Trophoblast cell (in vitro differentiated cells and primary cell): ENCODE results near the gene ADCY9.

Experiments used
- DNase-seq, 2 donors: peaks; one replicate each; pipeline ENCODE4 v3.0.0-alpha.2; 2016
- H2AFZ ChIP-seq: 2 replicates; pipeline ENCODE4 v1.6.1; 2013; ENCODE audit warnings: low read length, moderate library complexity, mild to moderate bottlenecking; ENCODE audit not compliant: insufficient read depth, poor library complexity
- H2AK5ac ChIP-seq: 2 replicates; pipeline ENCODE4 v1.6.1; 2013; ENCODE audit warnings: mild to moderate bottlenecking, low read length
- H2BK120ac ChIP-seq: 2 replicates; pipeline ENCODE4 v1.6.1; 2013; ENCODE audit warnings: low read length, mild to moderate bottlenecking, moderate library complexity; ENCODE audit not compliant: insufficient read depth, poor library complexity
- H2BK12ac ChIP-seq: 2 replicates; pipeline ENCODE4 v1.6.1; 2013; ENCODE audit warnings: mild to moderate bottlenecking, low read length, moderate library complexity
- H2BK5ac ChIP-seq: 2 replicates; pipeline ENCODE4 v1.6.1; 2013; ENCODE audit warnings: low read length, low read depth, moderate library complexity, mild to moderate bottlenecking; ENCODE audit not compliant: poor library complexity
- H3K14ac ChIP-seq: 2 replicates; pipeline ENCODE4 v1.6.1; 2013; ENCODE audit warnings: mild to moderate bottlenecking, low read length
- H3K18ac ChIP-seq: 2 replicates; pipeline ENCODE4 v1.6.1; 2013; ENCODE audit warnings: mild to moderate bottlenecking, low read length
- H3K23ac ChIP-seq: 2 replicates; pipeline ENCODE4 v1.6.1; 2013; ENCODE audit warnings: low read length
- H3K27ac ChIP-seq: 2 replicates; pipeline ENCODE4 v1.5.1; 2013; ENCODE audit warnings: low read depth, mild to moderate bottlenecking, inconsistent platforms, low read length, moderate library complexity
- H3K27me3 ChIP-seq: 2 replicates; pipeline ENCODE4 v1.6.1; 2013; ENCODE audit warnings: inconsistent platforms, mild to moderate bottlenecking, low read length, moderate library complexity; ENCODE audit not compliant: insufficient read depth
- H3K36me3 ChIP-seq, 2 experiments: 1 replicate in 1 of 2; 2 replicates in 1 of 2; pipeline ENCODE4 v1.6.1; 2013; ENCODE audit warnings: low read length in 2 of 2, mild to moderate bottlenecking in 2 of 2, moderate library complexity in 1 of 2; ENCODE audit not compliant: insufficient read depth in 2 of 2, control insufficient read depth in 1 of 2
- H3K4ac ChIP-seq: 2 replicates; pipeline ENCODE4 v1.6.1; 2013; ENCODE audit warnings: low read depth, mild to moderate bottlenecking, low read length, moderate library complexity
- H3K4me1 ChIP-seq, 2 experiments: 1 replicate in 1 of 2; 2 replicates in 1 of 2; pipeline ENCODE4 v1.6.1; 2013; ENCODE audit warnings: low read length in 2 of 2, mild to moderate bottlenecking in 2 of 2, moderate library complexity in 1 of 2; ENCODE audit not compliant: insufficient read depth in 2 of 2, control insufficient read depth in 1 of 2
- H3K4me2 ChIP-seq: 2 replicates; pipeline ENCODE4 v1.6.1; 2013; ENCODE audit warnings: inconsistent platforms, mild to moderate bottlenecking, low read length, moderate library complexity
- H3K4me3 ChIP-seq: 2 replicates; pipeline ENCODE4 v1.5.1; 2013; ENCODE audit warnings: mild to moderate bottlenecking, low read depth, low read length, inconsistent platforms
- H3K79me1 ChIP-seq: one replicate; pipeline ENCODE4 v1.6.1; 2013; ENCODE audit warnings: low read length
- H3K79me2 ChIP-seq: 2 replicates; pipeline ENCODE4 v1.6.1; 2013; ENCODE audit warnings: low read length, mild to moderate bottlenecking; ENCODE audit not compliant: control insufficient read depth, insufficient read depth, poor library complexity
- H3K9ac ChIP-seq: 2 replicates; pipeline ENCODE4 v1.6.1; 2013; ENCODE audit warnings: mild to moderate bottlenecking, low read length
- H3K9me3 ChIP-seq: 2 replicates; pipeline ENCODE4 v1.6.1; 2013; ENCODE audit warnings: low read depth, mild to moderate bottlenecking, control low read depth, inconsistent platforms, low read length; ENCODE audit not compliant: insufficient read depth
- H4K12ac ChIP-seq: 2 replicates; pipeline ENCODE4 v1.6.1; 2013; ENCODE audit warnings: low read depth, mild to moderate bottlenecking, low read length, moderate library complexity
- H4K8ac ChIP-seq: 2 replicates; pipeline ENCODE4 v1.6.1; 2013; ENCODE audit warnings: low read depth, mild to moderate bottlenecking, low read length, moderate library complexity
- H4K91ac ChIP-seq: one replicate; pipeline ENCODE4 v1.6.1; 2013; ENCODE audit warnings: low read depth, mild to moderate bottlenecking, low read length, moderate library complexity
- WGBS: extraction: QIAGEN DNeasy Blood & Tissue Kit; methylation state at CpG from one replicate; pipeline ENCODE4 v1.1.7; 2013; ENCODE audit warnings: missing lambda C conversion rate; ENCODE audit not compliant: insufficient read length, insufficient coverage; ENCODE audit errors: extremely low coverage; 5-methylcytosine and 5-hydroxymethylcytosine counted together

The ADCY9 gene

DNA sequence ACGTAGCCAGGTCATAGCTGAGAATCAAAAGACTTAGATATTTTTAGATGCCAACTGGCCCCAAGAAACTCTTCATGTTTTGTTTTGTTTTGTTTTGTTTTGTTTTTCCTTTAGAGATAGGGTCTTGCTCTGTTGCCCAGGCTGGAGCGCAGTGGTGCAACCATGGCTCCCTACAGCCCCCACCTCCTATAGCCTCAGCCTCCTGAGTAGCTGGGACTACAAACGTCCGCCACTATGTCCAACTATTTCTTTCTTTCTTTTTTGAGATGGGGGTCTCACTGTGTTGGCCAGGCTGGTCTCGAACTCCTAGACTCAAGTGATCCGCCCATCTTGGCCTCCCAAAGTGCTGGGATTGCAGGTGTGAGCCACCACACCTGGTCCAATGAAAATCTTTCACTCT, 107.1 kb downstream of the ADCY9 start:
- Histone ChIP-seq H2AK5ac (no peak overlapping the region), H3K23ac (no peak overlapping the region), H3K4me2 (no peak overlapping the region), H4K8ac (no peak overlapping the region), H3K36me3 (no peaks in the 10 kb centered on the region), H3K9ac (no peak overlapping the region), H4K91ac (no peak overlapping the region), H3K27ac (no peak overlapping the region), H2BK5ac (no peak overlapping the region), H3K27me3 (no peaks in the 10 kb centered on the region), H3K4ac (no peak overlapping the region), H3K79me2 (no peaks in the 10 kb centered on the region), H3K18ac (no peak overlapping the region), H3K4me3 (no peak overlapping the region), H3K9me3 (no peaks in the 10 kb centered on the region), H2AFZ (no peak overlapping the region), H3K4me1 (peaks cover 14 to 31% of the 10 kb centered on the region in 2 experiments), H2BK12ac (no peak overlapping the region), H3K79me1 (peaks cover 7% of the 10 kb centered on the region), H2BK120ac (no peak overlapping the region), H4K12ac (no peak overlapping the region), H3K14ac (no peak overlapping the region)
- WGBS = no CpG with 5 or more reads among the region's 6 CpGs
- no peak for DNase-seq

DNA sequence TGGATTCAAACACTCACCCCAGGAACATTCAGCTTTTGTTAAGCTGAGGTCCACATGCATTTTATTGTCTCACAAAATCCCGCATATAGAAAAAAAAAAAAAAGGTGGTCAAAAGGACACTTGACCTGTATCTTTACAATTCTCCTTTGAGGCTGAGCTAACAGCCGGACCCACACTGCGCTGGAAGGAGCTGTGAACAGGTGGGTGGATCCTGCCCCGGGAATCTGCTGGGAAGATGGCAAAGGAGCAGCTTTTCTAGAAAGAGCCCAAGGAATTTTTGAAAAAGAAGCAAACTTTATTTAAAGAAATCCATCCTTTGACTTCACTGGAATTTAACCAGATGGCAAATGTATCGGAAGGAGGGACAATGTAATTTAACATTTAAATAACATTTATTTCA, 108.1 kb downstream of the ADCY9 start:
- DNase-seq = no peak
- H3K23ac ChIP-seq = no peak overlapping the region
- no peak overlapping the region for H4K91ac ChIP-seq
- H3K9me3 ChIP-seq = no peaks in the 10 kb centered on the region
- no peak overlapping the region for H2BK5ac ChIP-seq
- H4K12ac ChIP-seq = no peak overlapping the region
- H3K4me3 ChIP-seq = no peak overlapping the region
- H2AFZ ChIP-seq = no peak overlapping the region
- no peak overlapping the region for H3K14ac ChIP-seq
- H3K79me2 ChIP-seq = no peaks in the 10 kb centered on the region
- peaks cover 7% of the 10 kb centered on the region for H3K79me1 ChIP-seq
- no peak overlapping the region for H2BK120ac ChIP-seq
- H2AK5ac ChIP-seq = no peak overlapping the region
- H3K9ac ChIP-seq = no peak overlapping the region
- no peak overlapping the region for H2BK12ac ChIP-seq
- no peak overlapping the region for H3K18ac ChIP-seq
- H4K8ac ChIP-seq = no peak overlapping the region
- no peak overlapping the region for H3K4me2 ChIP-seq
- no CpG with 5 or more reads among the region's 5 CpGs for WGBS
- no peak overlapping the region for H3K4ac ChIP-seq
- H3K27ac ChIP-seq = no peak overlapping the region
- no peaks in the 10 kb centered on the region for H3K36me3 ChIP-seq
- H3K27me3 ChIP-seq = no peaks in the 10 kb centered on the region
- peaks cover 14 to 29% of the 10 kb centered on the region in 2 experiments for H3K4me1 ChIP-seq

GRCh38 chr16:4006397-4006999, 109.7 kb downstream of the ADCY9 start:
- H3K4me3 ChIP-seq = no peak overlapping the region
- H3K4ac ChIP-seq = no peak overlapping the region
- H3K9ac ChIP-seq = no peak overlapping the region
- H2BK5ac ChIP-seq = no peak overlapping the region
- no peak overlapping the region for H3K14ac ChIP-seq
- no peak overlapping the region for H4K91ac ChIP-seq
- H3K79me1 ChIP-seq = peaks cover 3% of the 10 kb centered on the region
- H3K27me3 ChIP-seq = no peaks in the 10 kb centered on the region
- no peak overlapping the region for H4K12ac ChIP-seq
- no peaks in the 10 kb centered on the region for H3K79me2 ChIP-seq
- no peaks in the 10 kb centered on the region for H3K9me3 ChIP-seq
- H2AK5ac ChIP-seq = no peak overlapping the region
- DNase-seq = no peak
- no CpG with 5 or more reads among the region's 12 CpGs for WGBS
- no peak overlapping the region for H2BK12ac ChIP-seq
- no peak overlapping the region for H4K8ac ChIP-seq
- H2AFZ ChIP-seq = no peak overlapping the region
- no peaks in the 10 kb centered on the region for H3K36me3 ChIP-seq
- H2BK120ac ChIP-seq = no peak overlapping the region
- no peak overlapping the region for H3K4me2 ChIP-seq
- H3K27ac ChIP-seq = no peak overlapping the region
- no peak overlapping the region for H3K18ac ChIP-seq
- no peak overlapping the region for H3K23ac ChIP-seq
- H3K4me1 ChIP-seq = peaks cover 10 to 24% of the 10 kb centered on the region in 2 experiments

- Histone ChIP-seq H3K9me3 (no peaks in the 10 kb centered on the region), H3K79me1 (peaks cover 3% of the 10 kb centered on the region), H3K4me3 (no peak overlapping the region), H3K14ac (no peak overlapping the region), H3K18ac (no peak overlapping the region), H3K36me3 (no peaks in the 10 kb centered on the region), H3K4me2 (no peak overlapping the region), H2BK12ac (no peak overlapping the region), H2AFZ (no peak overlapping the region), H3K23ac (no peak overlapping the region), H2BK5ac (no peak overlapping the region), H3K27me3 (no peaks in the 10 kb centered on the region), H4K12ac (no peak overlapping the region), H3K27ac (peak overlapping the region; percentile 14), H3K9ac (no peak overlapping the region), H2BK120ac (no peak overlapping the region), H3K4me1 (peaks cover 10 to 22% of the 10 kb centered on the region in 2 experiments), H4K91ac (no peak overlapping the region), H3K79me2 (no peaks in the 10 kb centered on the region), H2AK5ac (no peak overlapping the region), H4K8ac (no peak overlapping the region), H3K4ac (no peak overlapping the region)
- no CpG with 5 or more reads among the region's 13 CpGs for WGBS
- no peak for DNase-seq
These were observed 110.5 kb downstream of the ADCY9 start for GRCh38 chr16:4005731-4006130.
